HL-60 (cell line): Measurements from ENCODE around the gene RHBDL1.

Experiments used
- DNase-seq, 2 experiments: peaks; one replicate each; pipeline ENCODE4 v3.0.0-alpha.2; 2010 to 2020; ENCODE audit warnings: low read depth in 1 of 2, low spot score in 1 of 2
- H3K27ac ChIP-seq: fragments of 250-450 bp; sonication (Bioruptor Pico); replicated peaks from 2 replicates; pipeline ENCODE4 v1.5.1; 2020; ENCODE audit warnings: mild to moderate bottlenecking, moderate library complexity
- H3K27me3 ChIP-seq: fragments of 250-450 bp; sonication (Bioruptor Pico); 2 replicates; pipeline ENCODE4 v1.5.1; 2021; ENCODE audit warnings: mild to moderate bottlenecking, moderate library complexity; ENCODE audit not compliant: insufficient read depth, poor library complexity, severe bottlenecking
- H3K4me3 ChIP-seq: replicated peaks from 2 replicates; pipeline ENCODE4 v1.5.1; 2011; ENCODE audit warnings: mild to moderate bottlenecking, control low read depth, low read length; ENCODE audit not compliant: insufficient read depth
- GABPA ChIP-seq: IDR thresholded peaks from 2 replicates; pipeline ENCODE4 v1.6.1; 2012; ENCODE audit warnings: low read depth
- POLR2AphosphoS5 ChIP-seq: IDR thresholded peaks from 2 replicates; pipeline ENCODE4 v1.6.1; 2012; ENCODE audit warnings: low read depth
- REST ChIP-seq: IDR thresholded peaks from 2 replicates; pipeline ENCODE4 v1.6.1; 2012; ENCODE audit warnings: low read depth; ENCODE audit not compliant: insufficient replicate concordance
- SPI1 ChIP-seq: IDR thresholded peaks from 2 replicates; pipeline ENCODE4 v1.6.1; 2012; ENCODE audit warnings: low read depth, mild to moderate bottlenecking, borderline replicate concordance
- TF ChIP-seq, protein P1 (sequence below): IDR thresholded peaks from one replicate; pipeline ENCODE4 v1.5.1; 2011; ENCODE audit warnings: low read length, control low read depth, inconsistent platforms; ENCODE audit not compliant: insufficient read depth

RHBDL1 gene

GRCh38 chr16:694187-694862 is 18.9 kb downstream of the RHBDL1 start:
- no peak overlapping the region for H3K4me3 ChIP-seq
- no peak for DNase-seq
- no peak overlapping the region for H3K27ac ChIP-seq
- TF ChIP-seq, protein P1, sequence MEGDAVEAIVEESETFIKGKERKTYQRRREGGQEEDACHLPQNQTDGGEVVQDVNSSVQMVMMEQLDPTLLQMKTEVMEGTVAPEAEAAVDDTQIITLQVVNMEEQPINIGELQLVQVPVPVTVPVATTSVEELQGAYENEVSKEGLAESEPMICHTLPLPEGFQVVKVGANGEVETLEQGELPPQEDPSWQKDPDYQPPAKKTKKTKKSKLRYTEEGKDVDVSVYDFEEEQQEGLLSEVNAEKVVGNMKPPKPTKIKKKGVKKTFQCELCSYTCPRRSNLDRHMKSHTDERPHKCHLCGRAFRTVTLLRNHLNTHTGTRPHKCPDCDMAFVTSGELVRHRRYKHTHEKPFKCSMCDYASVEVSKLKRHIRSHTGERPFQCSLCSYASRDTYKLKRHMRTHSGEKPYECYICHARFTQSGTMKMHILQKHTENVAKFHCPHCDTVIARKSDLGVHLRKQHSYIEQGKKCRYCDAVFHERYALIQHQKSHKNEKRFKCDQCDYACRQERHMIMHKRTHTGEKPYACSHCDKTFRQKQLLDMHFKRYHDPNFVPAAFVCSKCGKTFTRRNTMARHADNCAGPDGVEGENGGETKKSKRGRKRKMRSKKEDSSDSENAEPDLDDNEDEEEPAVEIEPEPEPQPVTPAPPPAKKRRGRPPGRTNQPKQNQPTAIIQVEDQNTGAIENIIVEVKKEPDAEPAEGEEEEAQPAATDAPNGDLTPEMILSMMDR, result no peak
- no peak for TF ChIP-seq REST
- no peak for TF ChIP-seq GABPA
- TF ChIP-seq SPI1, result no peak
- no peak for TF ChIP-seq POLR2AphosphoS5
- peaks cover 41% of the 10 kb centered on the region for H3K27me3 ChIP-seq

GRCh38 chr16:694863-695354 is 19.4 kb downstream of the RHBDL1 start:
- H3K4me3 ChIP-seq, result no peak overlapping the region
- DNase-seq, result no peak
- H3K27ac ChIP-seq, result no peak overlapping the region
- peaks cover 43% of the 10 kb centered on the region for H3K27me3 ChIP-seq
- TF ChIP-seq GABPA (no peak), REST (no peak)
- TF ChIP-seq, protein P1, result no peak

- DNase-seq, result peak in 1 of 2 experiments; percentile 68
- peak overlapping the region; percentile 19 for H3K4me3 ChIP-seq
- no peak for TF ChIP-seq POLR2AphosphoS5
- TF ChIP-seq REST, result no peak
- TF ChIP-seq, protein P1, result no peak
- no peak for TF ChIP-seq GABPA
- TF ChIP-seq SPI1, result no peak
- H3K27me3 ChIP-seq, result peaks cover 48% of the 10 kb centered on the region
- H3K27ac ChIP-seq, result no peak overlapping the region
Observed at GRCh38 chr16:695355-696089, 20.1 kb downstream of the RHBDL1 start.
